HG02642 (cell line): Measurements from ENCODE around the gene HYAL4.
"Not testable (repeated sequence)": the region's sequence is repeated elsewhere in the genome, so short reads cannot be mapped to it uniquely, and the experiment has no call there.

Source experiments
- ATAC-seq: cut with Tn5 transposase; IDR thresholded peaks from one replicate; pipeline ENCODE4 v1.9.1; 2021; ENCODE audit warnings: mild to moderate bottlenecking; ENCODE audit not compliant: unreplicated experiment, poor library complexity

Gene HYAL4

GRCh38 chr7:123846217-123846891 lies 1.4 kb downstream of the HYAL4 start:
- no peak for ATAC-seq

GRCh38 chr7:123847868-123848267 lies 2.9 kb downstream of the HYAL4 start:
- ATAC-seq = no peak

DNA sequence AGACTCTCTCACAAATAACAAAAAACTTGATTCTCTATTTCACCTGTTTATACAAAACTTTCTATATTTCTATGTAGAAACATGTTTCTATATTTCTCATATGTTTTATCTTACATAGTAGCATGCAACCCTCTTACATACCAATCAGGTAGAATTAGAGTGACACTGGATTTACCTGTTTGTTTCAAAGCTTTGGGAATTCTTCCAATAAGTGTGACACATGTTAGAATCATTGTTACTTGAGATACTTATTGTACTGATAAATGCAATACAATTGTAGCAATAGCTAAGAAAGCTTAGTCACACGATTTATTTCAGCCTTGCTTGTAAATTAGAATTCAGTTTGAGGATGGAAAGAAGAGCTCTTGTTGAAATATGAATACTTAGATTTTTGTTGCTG lies 4.9 kb downstream of the HYAL4 start:
- no peak for ATAC-seq

DNA sequence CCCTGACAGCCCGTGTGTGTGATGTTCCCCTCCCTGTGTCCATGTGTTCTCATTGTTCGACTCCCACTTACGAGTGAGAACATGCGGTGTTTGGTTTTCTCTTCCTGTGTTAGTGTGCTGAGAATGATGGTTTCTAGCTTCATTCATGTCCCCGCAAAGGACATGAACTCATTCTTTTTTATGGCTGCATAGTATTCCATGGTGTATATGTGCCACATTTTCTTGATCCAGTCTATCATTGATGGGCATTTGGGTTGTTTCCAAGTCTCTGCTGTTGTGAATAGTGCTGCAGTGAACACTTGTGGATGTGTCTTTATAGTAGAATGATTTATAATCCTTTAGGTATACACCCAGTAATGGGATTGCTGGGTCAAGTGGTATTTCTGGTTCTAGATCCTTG lies 6.4 kb downstream of the HYAL4 start:
- not testable (repeated sequence) for ATAC-seq

- ATAC-seq = not testable (repeated sequence)
Observed at GRCh38 chr7:123854291-123854690, 9.3 kb downstream of the HYAL4 start.

DNA sequence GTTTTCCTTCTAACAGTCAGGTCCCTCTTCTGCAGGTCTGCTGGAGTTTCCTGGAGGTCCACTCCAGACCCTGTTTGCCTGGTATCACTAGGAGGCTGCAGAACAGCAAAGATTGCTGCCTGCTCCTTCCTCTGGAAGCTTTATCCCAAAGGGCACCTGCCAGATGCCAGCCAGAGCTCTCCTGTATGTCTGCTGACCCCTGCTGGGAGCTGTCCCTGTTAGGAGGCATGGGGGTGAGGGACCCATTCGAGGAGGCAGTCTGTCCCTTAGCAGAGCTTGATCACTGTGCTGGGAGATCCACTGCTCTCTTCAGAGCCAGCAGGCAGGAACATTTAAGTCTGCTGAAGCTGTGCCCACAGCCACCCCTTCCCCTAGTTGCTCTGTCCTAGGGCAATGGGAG lies 11.5 kb downstream of the HYAL4 start:
- ATAC-seq = not testable (repeated sequence)

DNA sequence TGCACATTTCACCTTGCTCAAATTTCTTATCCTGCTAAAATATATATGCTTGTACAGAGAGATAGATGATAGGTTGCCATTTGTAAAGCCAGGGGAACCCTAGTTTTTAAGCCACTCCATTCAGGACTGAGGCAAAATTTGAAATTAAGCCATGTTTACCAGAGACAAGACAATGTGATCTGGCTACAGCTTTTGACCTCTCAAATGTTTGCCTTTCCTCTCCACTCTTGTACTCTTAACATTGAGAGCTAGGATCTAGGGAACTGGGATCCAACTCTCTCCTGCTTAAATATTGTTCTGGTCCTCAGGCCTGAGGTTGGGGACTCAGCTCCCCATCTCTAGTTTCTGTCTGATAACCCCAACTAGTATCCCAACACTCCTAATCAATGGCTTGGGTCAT lies 15.9 kb downstream of the HYAL4 start:
- no peak for ATAC-seq

DNA sequence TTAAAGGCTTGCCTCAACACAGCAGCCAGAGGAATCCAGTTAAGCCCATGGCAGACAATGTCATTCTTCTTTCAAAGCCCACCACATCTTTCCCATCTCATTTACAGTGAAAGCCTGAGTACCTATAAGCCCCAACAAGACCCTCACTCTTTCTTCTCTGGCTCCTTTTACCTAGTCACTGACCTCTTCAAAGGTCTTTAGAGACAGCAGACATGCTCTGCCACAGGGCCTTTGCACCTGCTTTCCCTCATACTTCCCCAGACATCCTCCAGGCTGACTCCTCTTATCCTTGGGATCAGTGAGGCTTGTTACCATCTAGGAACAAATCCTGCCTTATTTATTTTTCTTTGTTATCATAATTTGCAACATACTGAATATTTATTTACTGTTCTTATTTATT lies 17.8 kb downstream of the HYAL4 start:
- no peak for ATAC-seq

GRCh38 chr7:123863461-123863860 lies 18.5 kb downstream of the HYAL4 start:
- no peak for ATAC-seq

DNA sequence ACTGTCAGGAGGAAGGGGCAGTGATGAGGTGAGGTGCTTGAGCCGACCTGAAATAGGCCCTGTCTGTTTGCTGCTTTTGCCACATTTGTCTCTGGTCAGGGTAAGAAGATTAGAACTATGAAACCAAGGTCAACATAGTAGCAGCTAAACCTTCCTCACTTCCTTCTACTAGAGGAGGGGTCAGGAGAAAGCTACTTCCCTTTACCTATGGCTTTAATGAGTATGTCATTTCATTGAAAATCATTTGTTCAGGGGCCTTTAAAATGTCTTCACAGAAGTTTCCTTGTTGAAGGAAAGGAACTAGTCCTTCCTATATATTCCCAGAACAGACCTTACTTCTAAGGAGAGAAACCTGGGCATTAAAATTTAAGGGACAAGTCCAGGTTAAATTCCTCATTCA lies 19.0 kb downstream of the HYAL4 start:
- no peak for ATAC-seq

GRCh38 chr7:123864436-123864835 lies 19.5 kb downstream of the HYAL4 start:
- ATAC-seq = no peak

GRCh38 chr7:123864966-123865365 lies 20.0 kb downstream of the HYAL4 start:
- ATAC-seq = no peak

DNA sequence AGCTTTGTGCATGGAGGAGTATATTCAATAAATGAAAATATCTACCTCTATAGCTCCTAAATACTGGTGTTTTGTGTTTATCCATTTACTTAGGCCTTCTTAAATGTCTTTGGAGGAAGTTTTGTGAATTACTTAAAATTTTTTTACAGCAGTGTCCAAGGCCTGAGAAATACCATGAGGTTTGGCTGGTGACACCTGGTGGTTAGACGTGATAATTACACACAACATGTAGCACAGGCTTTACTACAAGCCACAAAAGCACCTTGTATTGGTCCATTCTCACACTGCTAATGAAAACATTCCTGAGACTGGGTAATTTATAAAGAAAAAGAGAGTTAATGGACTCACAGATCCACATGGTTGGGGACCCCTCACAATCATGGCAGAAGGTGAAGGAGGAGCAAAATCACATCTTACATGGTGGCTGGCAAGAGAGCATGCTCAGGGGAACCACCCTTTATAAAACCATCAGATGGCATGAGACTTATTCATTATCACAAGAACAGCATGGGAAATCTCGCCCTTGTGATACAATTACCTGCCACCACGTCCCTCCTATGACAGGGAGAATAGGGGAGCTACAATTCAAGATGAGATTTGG lies 20.6 kb downstream of the HYAL4 start:
- ATAC-seq = peak; percentile 88

DNA sequence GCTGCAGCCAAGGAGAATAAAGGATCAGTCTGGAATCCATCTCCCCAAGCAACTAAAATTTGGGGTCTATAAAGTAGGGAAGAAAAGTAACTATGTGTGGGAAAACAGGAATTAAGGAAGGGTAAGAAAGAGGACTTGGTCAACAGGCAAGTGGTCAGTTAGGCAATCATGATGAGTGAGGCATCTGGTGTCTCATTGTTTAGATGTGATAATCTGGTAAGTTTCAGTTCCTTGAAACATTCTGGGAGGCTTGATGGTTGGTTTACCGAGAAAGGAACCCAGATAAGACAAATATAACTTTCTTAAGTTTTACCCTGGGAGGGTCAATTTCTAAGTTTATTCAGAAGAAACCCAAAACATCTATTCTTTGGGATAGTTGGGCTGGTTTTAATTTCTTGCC lies 22.3 kb downstream of the HYAL4 start:
- no peak for ATAC-seq

DNA sequence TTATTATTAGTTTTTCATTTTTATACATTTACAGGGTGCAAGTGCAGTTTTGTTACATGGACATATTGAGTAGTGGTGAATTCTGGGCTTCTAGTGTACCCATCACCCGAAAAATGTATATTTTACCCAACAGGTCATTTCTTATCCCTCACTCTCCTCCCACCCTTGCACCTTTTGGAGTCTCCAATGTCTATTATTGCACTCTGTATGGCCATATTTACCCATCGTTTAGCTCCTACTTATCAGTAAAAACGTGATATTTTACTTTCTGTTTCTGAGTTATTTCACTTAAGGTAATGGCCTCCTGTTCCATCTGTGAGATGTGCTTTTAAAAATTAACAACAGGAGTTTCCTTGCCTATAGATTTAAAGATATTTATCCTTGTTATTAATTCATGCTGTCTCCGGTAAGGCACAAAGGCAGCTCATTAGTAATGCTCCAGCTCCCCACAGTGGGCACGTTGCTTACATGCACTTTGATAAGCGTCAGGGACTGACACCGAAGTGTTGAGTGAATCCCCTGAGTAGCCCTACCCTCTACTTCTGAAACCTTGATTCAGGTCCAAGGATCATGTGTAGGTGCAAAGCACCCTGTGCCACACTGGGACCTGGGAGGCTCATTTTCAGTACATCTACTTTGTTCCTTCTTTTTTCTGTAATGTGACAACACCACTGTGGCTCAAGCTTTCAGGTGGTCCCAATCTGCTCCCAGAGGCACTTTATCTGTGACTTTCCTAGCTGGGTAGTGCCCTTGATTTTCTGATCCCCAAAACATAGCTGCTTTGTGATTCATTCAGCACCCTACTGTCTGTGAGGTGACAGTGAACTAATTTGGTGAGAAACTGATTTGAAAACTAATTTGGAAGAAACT lies 27.3 kb downstream of the HYAL4 start:
- peak; percentile 93 for ATAC-seq

GRCh38 chr7:123872908-123873307 lies 27.9 kb downstream of the HYAL4 start:
- no peak for ATAC-seq

GRCh38 chr7:123876557-123877256 lies 31.7 kb downstream of the HYAL4 start:
- ATAC-seq = no peak

- ATAC-seq = no peak
Observed at GRCh38 chr7:123879628-123880027, 34.7 kb downstream of the HYAL4 start.

- ATAC-seq = no peak
Observed at GRCh38 chr7:123881300-123881699, 36.3 kb downstream of the HYAL4 start.

DNA sequence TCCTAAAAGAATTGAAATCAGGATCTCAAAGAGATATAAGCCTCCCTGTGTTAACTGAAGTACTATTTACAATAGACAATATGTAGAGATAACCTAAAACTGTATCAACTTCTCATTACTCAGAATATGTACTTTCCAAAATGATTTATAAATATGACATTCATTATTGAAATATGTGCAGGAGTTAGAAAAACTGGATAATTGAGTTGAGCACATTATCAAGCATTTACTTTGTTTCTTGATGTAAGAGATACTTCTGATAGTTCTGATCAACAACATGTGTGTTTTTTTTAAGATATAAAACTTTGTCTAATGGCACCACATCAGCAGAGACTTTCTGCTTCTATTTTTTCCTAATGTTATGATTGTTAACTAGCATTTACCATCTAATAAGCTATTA lies 38.2 kb downstream of the HYAL4 start:
- ATAC-seq = no peak

DNA sequence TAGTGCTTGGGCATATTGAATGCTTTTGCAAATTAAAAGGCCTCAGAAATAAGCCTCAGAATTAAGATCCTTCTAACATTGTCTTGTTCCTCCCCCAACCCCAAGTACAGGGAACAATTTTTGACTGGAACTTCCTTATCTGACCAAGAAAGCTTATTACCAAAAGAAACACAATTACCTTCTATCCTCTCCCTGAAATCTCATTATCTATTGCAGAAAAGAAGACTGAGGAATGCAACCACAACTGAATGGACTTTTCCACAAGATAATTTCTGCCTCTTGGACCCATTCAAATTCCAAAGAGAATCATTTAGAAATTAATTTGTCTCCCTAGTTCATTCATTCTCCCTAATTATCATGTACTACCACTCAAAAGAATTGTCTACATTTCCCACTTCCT lies 43.2 kb downstream of the HYAL4 start:
- ATAC-seq = no peak
